ENCODE results near the gene OPTC. TPM values are rescaled to one million over a fixed set of nuclear protein-coding genes. Genes with fewer than 3 reads are reported as not detected.
A peak's percentile ranks its signal among the peaks of the same experiment; 100 is the strongest.

OPTC gene
- total RNA-seq, 1 donor from 2014 or later: not detected

GRCh38 chr1:203504400-203505250 is 10.7 kb downstream of the OPTC start:
- Mint-ChIP-seq H3K27ac (ENCODE audit: unreplicated experiment) (no peak overlapping the region), H3K9me3 (ENCODE audit: unreplicated experiment) (no peaks in the 10 kb centered on the region), H3K4me1 (ENCODE audit: unreplicated experiment) (peaks cover 26% of the 10 kb centered on the region), H3K4me3 (ENCODE audit: unreplicated experiment) (no peak overlapping the region), H3K27me3 (ENCODE audit: unreplicated experiment) (no peaks in the 10 kb centered on the region), H3K36me3 (ENCODE audit: unreplicated experiment) (no peaks in the 10 kb centered on the region)
- DNase-seq (ENCODE audit: extremely low spot score, unreplicated experiment): peak; percentile 90
- peak; percentile 87 for TF ChIP-seq CTCF (IDR thresholded peaks at IDR 0.05)

- Mint-ChIP-seq H3K27me3 (ENCODE audit: unreplicated experiment) (no peaks in the 10 kb centered on the region), H3K4me1 (ENCODE audit: unreplicated experiment) (peaks cover 26% of the 10 kb centered on the region), H3K36me3 (ENCODE audit: unreplicated experiment) (no peaks in the 10 kb centered on the region), H3K4me3 (ENCODE audit: unreplicated experiment) (no peak overlapping the region), H3K9me3 (ENCODE audit: unreplicated experiment) (no peaks in the 10 kb centered on the region), H3K27ac (ENCODE audit: unreplicated experiment) (no peak overlapping the region)
- DNase-seq (ENCODE audit: extremely low spot score, unreplicated experiment): no peak
- no peak for TF ChIP-seq CTCF (IDR thresholded peaks at IDR 0.05)
These were observed 11.7 kb downstream of the OPTC start for GRCh38 chr1:203505526-203506204.

- peak overlapping the region; percentile 66 for H3K27ac Mint-ChIP-seq (ENCODE audit: unreplicated experiment)
- no peaks in the 10 kb centered on the region for H3K27me3 Mint-ChIP-seq (ENCODE audit: unreplicated experiment)
- no peak for DNase-seq (ENCODE audit: extremely low spot score, unreplicated experiment)
- H3K4me1 Mint-ChIP-seq (ENCODE audit: unreplicated experiment): peaks cover 31% of the 10 kb centered on the region
- no peak for TF ChIP-seq CTCF (IDR thresholded peaks at IDR 0.05)
- no peak overlapping the region for H3K4me3 Mint-ChIP-seq (ENCODE audit: unreplicated experiment)
- no peaks in the 10 kb centered on the region for H3K36me3 Mint-ChIP-seq (ENCODE audit: unreplicated experiment)
- H3K9me3 Mint-ChIP-seq (ENCODE audit: unreplicated experiment): no peaks in the 10 kb centered on the region
These were observed 13.1 kb downstream of the OPTC start for GRCh38 chr1:203506858-203507626.

- H3K4me1 Mint-ChIP-seq (ENCODE audit: unreplicated experiment): peaks cover 38% of the 10 kb centered on the region
- no peak overlapping the region for H3K4me3 Mint-ChIP-seq (ENCODE audit: unreplicated experiment)
- TF ChIP-seq CTCF (IDR thresholded peaks at IDR 0.05): no peak
- H3K9me3 Mint-ChIP-seq (ENCODE audit: unreplicated experiment): no peaks in the 10 kb centered on the region
- no peak for DNase-seq (ENCODE audit: extremely low spot score, unreplicated experiment)
- peak overlapping the region; percentile 38 for H3K27ac Mint-ChIP-seq (ENCODE audit: unreplicated experiment)
- no peaks in the 10 kb centered on the region for H3K27me3 Mint-ChIP-seq (ENCODE audit: unreplicated experiment)
- H3K36me3 Mint-ChIP-seq (ENCODE audit: unreplicated experiment): no peaks in the 10 kb centered on the region
These were observed 13.8 kb downstream of the OPTC start for GRCh38 chr1:203507759-203508158.
